Endothelial cell (in vitro differentiated cells): ENCODE results near the gene OR9Q1. TPM values are rescaled to one million over a fixed set of nuclear protein-coding genes. Genes with fewer than 3 reads are reported as not detected.

Experiments
- DNase-seq: peaks from one replicate; pipeline ENCODE4 v3.0.0; 2021; ENCODE audit warnings: low spot score
- H3K27ac Mint-ChIP-seq: one replicate; pipeline ENCODE4 v1.8.0; 2021; ENCODE audit warnings: mixed read lengths, inconsistent platforms; ENCODE audit not compliant: unreplicated experiment
- H3K27me3 Mint-ChIP-seq: one replicate; pipeline ENCODE4 v1.8.0; 2021; ENCODE audit warnings: mild to moderate bottlenecking, moderate library complexity, mixed read lengths, inconsistent platforms; ENCODE audit not compliant: unreplicated experiment
- H3K36me3 Mint-ChIP-seq: one replicate; pipeline ENCODE4 v1.8.0; 2021; ENCODE audit warnings: mild to moderate bottlenecking, low read depth, mixed read lengths, inconsistent platforms; ENCODE audit not compliant: unreplicated experiment
- H3K4me1 Mint-ChIP-seq: one replicate; pipeline ENCODE4 v1.8.0; 2021; ENCODE audit warnings: mild to moderate bottlenecking, mixed read lengths, inconsistent platforms; ENCODE audit not compliant: unreplicated experiment
- H3K4me3 Mint-ChIP-seq: one replicate; pipeline ENCODE4 v1.8.0; 2021; ENCODE audit warnings: mild to moderate bottlenecking, mixed read lengths, inconsistent platforms; ENCODE audit not compliant: unreplicated experiment
- H3K9me3 Mint-ChIP-seq: one replicate; pipeline ENCODE4 v1.8.0; 2021; ENCODE audit warnings: mixed read lengths, inconsistent platforms; ENCODE audit not compliant: unreplicated experiment
- CTCF ChIP-seq: fragments of 200-600 bp; sonication (generic); IDR thresholded peaks from one replicate; pipeline ENCODE4 v1.5.0; 2021; ENCODE audit warnings: antibody characterized with exemption; ENCODE audit not compliant: unreplicated experiment
- total RNA-seq: library from RNA; stranded (reverse); fragmentation: NEBNext Ultra II Directional; extraction: Animal tissue kit (Norgen Biotek cat#: 25700); gene quantifications from one replicate; pipeline ENCODE4 v1.2.1, GENCODE V29; 2021; ENCODE audit not compliant: unreplicated experiment

OR9Q1 gene
- total RNA-seq, 1 donor from 2014 or later, result not detected

GRCh38 chr11:58186938-58187337, 163.3 kb downstream of the OR9Q1 start:
- Mint-ChIP-seq H3K9me3 (no peaks in the 10 kb centered on the region), H3K4me1 (no peaks in the 10 kb centered on the region), H3K27ac (no peak overlapping the region), H3K36me3 (no peaks in the 10 kb centered on the region), H3K4me3 (no peak overlapping the region), H3K27me3 (peaks cover 2% of the 10 kb centered on the region)
- TF ChIP-seq CTCF, result no peak
- DNase-seq, result no peak

GRCh38 chr11:58188770-58189169, 165.1 kb downstream of the OR9Q1 start, which contains the start of gene OR9Q2:
Gene OR9Q2 (plus strand): TSS chr11:58189070. CDS start chr11:58190491, 1,421 bp downstream.
- Mint-ChIP-seq H3K9me3 (no peaks in the 10 kb centered on the region), H3K27ac (no peak within 1 kb of the TSS), H3K27me3 (peaks cover 2% of the 10 kb centered on the region), H3K4me1 (no peaks in the 10 kb centered on the region), H3K4me3 (no peak within 1 kb of the TSS), H3K36me3 (no peaks in the 10 kb centered on the region)
- TF ChIP-seq CTCF, result no peak
- DNase-seq, result no peak

- Mint-ChIP-seq H3K27ac (no peak overlapping the region), H3K9me3 (no peaks in the 10 kb centered on the region), H3K36me3 (no peaks in the 10 kb centered on the region), H3K4me1 (no peaks in the 10 kb centered on the region), H3K27me3 (peaks cover 2% of the 10 kb centered on the region), H3K4me3 (no peak overlapping the region)
- DNase-seq, result no peak
- TF ChIP-seq CTCF, result no peak
These were observed 168.5 kb downstream of the OR9Q1 start for GRCh38 chr11:58192229-58192628.

GRCh38 chr11:58193391-58193790, 169.7 kb downstream of the OR9Q1 start:
- Mint-ChIP-seq H3K27ac (no peak overlapping the region), H3K27me3 (no peaks in the 10 kb centered on the region), H3K36me3 (no peaks in the 10 kb centered on the region), H3K4me1 (no peaks in the 10 kb centered on the region), H3K9me3 (no peaks in the 10 kb centered on the region), H3K4me3 (no peak overlapping the region)
- no peak for DNase-seq
- no peak for TF ChIP-seq CTCF

GRCh38 chr11:58195939-58196338, 172.3 kb downstream of the OR9Q1 start:
- H3K9me3 Mint-ChIP-seq, result no peaks in the 10 kb centered on the region
- TF ChIP-seq CTCF, result no peak
- no peaks in the 10 kb centered on the region for H3K36me3 Mint-ChIP-seq
- DNase-seq, result no peak
- no peaks in the 10 kb centered on the region for H3K27me3 Mint-ChIP-seq
- no peaks in the 10 kb centered on the region for H3K4me1 Mint-ChIP-seq
- no peak overlapping the region for H3K4me3 Mint-ChIP-seq
- H3K27ac Mint-ChIP-seq, result no peak overlapping the region
